HepG2 (cell line): ENCODE data around the gene HDDC3. TPM values are rescaled to one million over a fixed set of nuclear protein-coding genes. Genes with fewer than 3 reads are reported as not detected.
A peak's percentile ranks its signal among the peaks of the same experiment; 100 is the strongest.

Source experiments
- DMTF1 ChIP-seq: sonication (generic); formaldehyde crosslinking; IDR thresholded peaks from 2 replicates; pipeline ENCODE4 v1.4.0; 2020; ENCODE audit warnings: mild to moderate bottlenecking, missing genetic modification reagents
- HMG20A ChIP-seq: IDR thresholded peaks from 2 replicates; pipeline ENCODE4 v1.6.1; 2016; ENCODE audit warnings: borderline replicate concordance
- RORA ChIP-seq: sonication (generic); formaldehyde crosslinking; IDR thresholded peaks from 2 replicates; pipeline ENCODE4 v1.5.0; 2020; ENCODE audit warnings: mild to moderate bottlenecking, missing genetic modification reagents, moderate library complexity
- TRIM24 ChIP-seq: sonication (generic); formaldehyde crosslinking; IDR thresholded peaks from 2 replicates; pipeline ENCODE4 v1.8.0; 2022; ENCODE audit warnings: mild to moderate bottlenecking, missing genetic modification reagents
- ZBTB38 ChIP-seq: sonication (generic); formaldehyde crosslinking; IDR thresholded peaks from 2 replicates; pipeline ENCODE4 v1.5.1; 2020; ENCODE audit warnings: mild to moderate bottlenecking, missing genetic modification reagents
- ZBTB42 ChIP-seq: sonication (generic); formaldehyde crosslinking; IDR thresholded peaks from 2 replicates; pipeline ENCODE4 v1.5.0; 2020; ENCODE audit warnings: mild to moderate bottlenecking, missing genetic modification reagents
- ZNF17 ChIP-seq: sonication (generic); formaldehyde crosslinking; IDR thresholded peaks from 2 replicates; pipeline ENCODE4 v1.5.0; 2020; ENCODE audit warnings: mild to moderate bottlenecking, missing genetic modification reagents
- ZNF235 ChIP-seq: sonication (generic); formaldehyde crosslinking; IDR thresholded peaks from 2 replicates; pipeline ENCODE4 v1.8.1; 2023; ENCODE audit warnings: mild to moderate bottlenecking, missing genetic modification reagents, borderline replicate concordance
- ZNF30 ChIP-seq: sonication (generic); formaldehyde crosslinking; IDR thresholded peaks from 2 replicates; pipeline ENCODE4 v1.5.0; 2020; ENCODE audit warnings: mild to moderate bottlenecking, missing genetic modification reagents
- ZNF512 ChIP-seq: sonication (generic); formaldehyde crosslinking; IDR thresholded peaks from 2 replicates; pipeline ENCODE4 v1.4.0; 2020; ENCODE audit warnings: mild to moderate bottlenecking, missing genetic modification reagents
- polyA plus RNA-seq, 8 experiments: library from polyadenylated mRNA; depleted of rRNA in 3 of 8; stranded (reverse) in 7 of 8; unstranded in 1 of 8; fragments of >200 nt; fragmentation: Illumina TruSeq in 4 of 8; extraction: Trizol in 4 of 8; gene quantifications; 2 replicates each; pipeline versions ENCODE4 v1.2.1 to v1.2.3, GENCODE V29; 2011 to 2016; ENCODE audit warnings: low read depth in 4 of 8, missing spikeins in 1 of 8, mixed read lengths in 1 of 8; ENCODE audit not compliant: insufficient read depth in 1 of 8
- total RNA-seq, 5 experiments: library from RNA; depleted of rRNA; stranded (reverse); fragments of >200 nt; fragmentation: Illumina TruSeq; extraction: Trizol; gene quantifications; 2 replicates each; pipeline ENCODE4 v1.2.3, GENCODE V29; 2016; ENCODE audit warnings: low read depth in 1 of 5
- TF ChIP-seq, protein P1 (sequence below): sonication (generic); formaldehyde crosslinking; IDR thresholded peaks from one replicate; pipeline ENCODE4 v1.5.1; 2020; ENCODE audit warnings: mild to moderate bottlenecking, missing genetic modification reagents; ENCODE audit errors: not compliant biosample characterization
- TF ChIP-seq, protein P2 (sequence below): sonication (generic); formaldehyde crosslinking; IDR thresholded peaks from 2 replicates; pipeline ENCODE4; 2020; ENCODE audit warnings: missing genetic modification reagents, mild to moderate bottlenecking, borderline replicate concordance

HDDC3 gene
- total and polyA plus RNA-seq, 2 of the 13 experiments (the other 11 are each of a cell fraction or from before 2014, with no cell fraction given), result 18.7 to 28.3 TPM

- TF ChIP-seq TRIM24 (CRISPR knock-in tag) (no peak), ZBTB38 (CRISPR knock-in tag) (peak; percentile 38; the same call in 1 of the 2 replicates), ZNF30 (CRISPR knock-in tag) (no peak), RORA (no peak), HMG20A (CRISPR knock-in tag) (no peak), ZNF512 (CRISPR knock-in tag) (no peak), DMTF1 (CRISPR knock-in tag) (no peak), ZBTB42 (CRISPR knock-in tag) (no peak), ZNF17 (CRISPR knock-in tag) (no peak), ZNF235 (0 out of 2 replicates have a peak, but pooled peaks have one; percentile 56)
- TF ChIP-seq, protein P1, sequence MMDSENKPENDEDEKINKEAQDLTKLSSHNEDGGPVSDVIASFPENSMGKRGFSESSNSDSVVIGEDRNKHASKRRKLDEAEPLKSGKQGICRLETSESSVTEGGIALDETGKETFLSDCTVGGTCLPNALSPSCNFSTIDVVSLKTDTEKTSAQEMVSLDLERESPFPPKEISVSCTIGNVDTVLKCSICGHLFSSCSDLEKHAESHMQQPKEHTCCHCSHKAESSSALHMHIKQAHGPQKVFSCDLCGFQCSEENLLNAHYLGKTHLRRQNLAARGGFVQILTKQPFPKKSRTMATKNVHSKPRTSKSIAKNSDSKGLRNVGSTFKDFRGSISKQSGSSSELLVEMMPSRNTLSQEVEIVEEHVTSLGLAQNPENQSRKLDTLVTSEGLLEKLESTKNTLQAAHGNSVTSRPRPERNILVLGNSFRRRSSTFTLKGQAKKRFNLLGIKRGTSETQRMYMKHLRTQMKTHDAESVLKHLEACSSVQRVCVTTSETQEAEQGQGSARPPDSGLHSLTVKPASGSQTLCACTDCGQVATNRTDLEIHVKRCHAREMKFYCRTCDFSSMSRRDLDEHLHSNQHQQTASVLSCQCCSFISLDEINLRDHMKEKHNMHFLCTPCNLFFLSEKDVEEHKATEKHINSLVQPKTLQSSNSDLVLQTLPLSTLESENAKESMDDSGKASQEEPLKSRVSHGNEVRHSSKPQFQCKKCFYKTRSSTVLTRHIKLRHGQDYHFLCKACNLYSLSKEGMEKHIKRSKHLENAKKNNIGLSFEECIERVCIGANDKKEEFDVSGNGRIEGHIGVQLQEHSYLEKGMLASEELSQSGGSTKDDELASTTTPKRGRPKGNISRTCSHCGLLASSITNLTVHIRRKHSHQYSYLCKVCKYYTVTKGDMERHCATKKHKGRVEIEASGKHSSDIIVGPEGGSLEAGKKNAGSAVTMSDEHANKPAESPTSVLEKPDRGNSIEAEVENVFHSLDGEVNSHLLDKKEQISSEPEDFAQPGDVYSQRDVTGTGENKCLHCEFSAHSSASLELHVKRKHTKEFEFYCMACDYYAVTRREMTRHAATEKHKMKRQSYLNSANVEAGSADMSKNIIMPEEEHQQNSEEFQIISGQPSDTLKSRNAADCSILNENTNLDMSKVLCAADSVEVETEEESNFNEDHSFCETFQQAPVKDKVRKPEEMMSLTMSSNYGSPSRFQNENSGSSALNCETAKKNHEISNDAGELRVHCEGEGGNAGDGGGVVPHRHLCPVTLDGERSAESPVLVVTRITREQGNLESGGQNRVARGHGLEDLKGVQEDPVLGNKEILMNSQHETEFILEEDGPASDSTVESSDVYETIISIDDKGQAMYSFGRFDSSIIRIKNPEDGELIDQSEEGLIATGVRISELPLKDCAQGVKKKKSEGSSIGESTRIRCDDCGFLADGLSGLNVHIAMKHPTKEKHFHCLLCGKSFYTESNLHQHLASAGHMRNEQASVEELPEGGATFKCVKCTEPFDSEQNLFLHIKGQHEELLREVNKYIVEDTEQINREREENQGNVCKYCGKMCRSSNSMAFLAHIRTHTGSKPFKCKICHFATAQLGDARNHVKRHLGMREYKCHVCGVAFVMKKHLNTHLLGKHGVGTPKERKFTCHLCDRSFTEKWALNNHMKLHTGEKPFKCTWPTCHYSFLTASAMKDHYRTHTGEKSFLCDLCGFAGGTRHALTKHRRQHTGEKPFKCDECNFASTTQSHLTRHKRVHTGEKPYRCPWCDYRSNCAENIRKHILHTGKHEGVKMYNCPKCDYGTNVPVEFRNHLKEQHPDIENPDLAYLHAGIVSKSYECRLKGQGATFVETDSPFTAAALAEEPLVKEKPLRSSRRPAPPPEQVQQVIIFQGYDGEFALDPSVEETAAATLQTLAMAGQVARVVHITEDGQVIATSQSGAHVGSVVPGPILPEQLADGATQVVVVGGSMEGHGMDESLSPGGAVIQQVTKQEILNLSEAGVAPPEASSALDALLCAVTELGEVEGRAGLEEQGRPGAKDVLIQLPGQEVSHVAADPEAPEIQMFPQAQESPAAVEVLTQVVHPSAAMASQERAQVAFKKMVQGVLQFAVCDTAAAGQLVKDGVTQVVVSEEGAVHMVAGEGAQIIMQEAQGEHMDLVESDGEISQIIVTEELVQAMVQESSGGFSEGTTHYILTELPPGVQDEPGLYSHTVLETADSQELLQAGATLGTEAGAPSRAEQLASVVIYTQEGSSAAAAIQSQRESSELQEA (CRISPR knock-in tag), result no peak
- TF ChIP-seq, protein P2, sequence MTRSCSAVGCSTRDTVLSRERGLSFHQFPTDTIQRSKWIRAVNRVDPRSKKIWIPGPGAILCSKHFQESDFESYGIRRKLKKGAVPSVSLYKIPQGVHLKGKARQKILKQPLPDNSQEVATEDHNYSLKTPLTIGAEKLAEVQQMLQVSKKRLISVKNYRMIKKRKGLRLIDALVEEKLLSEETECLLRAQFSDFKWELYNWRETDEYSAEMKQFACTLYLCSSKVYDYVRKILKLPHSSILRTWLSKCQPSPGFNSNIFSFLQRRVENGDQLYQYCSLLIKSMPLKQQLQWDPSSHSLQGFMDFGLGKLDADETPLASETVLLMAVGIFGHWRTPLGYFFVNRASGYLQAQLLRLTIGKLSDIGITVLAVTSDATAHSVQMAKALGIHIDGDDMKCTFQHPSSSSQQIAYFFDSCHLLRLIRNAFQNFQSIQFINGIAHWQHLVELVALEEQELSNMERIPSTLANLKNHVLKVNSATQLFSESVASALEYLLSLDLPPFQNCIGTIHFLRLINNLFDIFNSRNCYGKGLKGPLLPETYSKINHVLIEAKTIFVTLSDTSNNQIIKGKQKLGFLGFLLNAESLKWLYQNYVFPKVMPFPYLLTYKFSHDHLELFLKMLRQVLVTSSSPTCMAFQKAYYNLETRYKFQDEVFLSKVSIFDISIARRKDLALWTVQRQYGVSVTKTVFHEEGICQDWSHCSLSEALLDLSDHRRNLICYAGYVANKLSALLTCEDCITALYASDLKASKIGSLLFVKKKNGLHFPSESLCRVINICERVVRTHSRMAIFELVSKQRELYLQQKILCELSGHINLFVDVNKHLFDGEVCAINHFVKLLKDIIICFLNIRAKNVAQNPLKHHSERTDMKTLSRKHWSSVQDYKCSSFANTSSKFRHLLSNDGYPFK (CRISPR knock-in tag), result peak; percentile 62; the same call in 1 of the 2 replicates
Observed at GRCh38 chr15:90893175-90894090, 38.9 kb downstream of the HDDC3 start (continued).
